ENCODE data around the gene NEK10.

NEK10 gene

GRCh38 chr3:27166888-27167287, 202.3 kb downstream of the NEK10 start:
- Histone ChIP-seq H3K36me3 (no peaks in the 10 kb centered on the region), H3K27ac (no peak overlapping the region), H3K27me3 (no peaks in the 10 kb centered on the region), H3K4me3 (ENCODE audit: low read depth in 1 of 2, low read length in 1 of 2) (no peak overlapping the region), H3K4me1 (ENCODE audit: control insufficient read depth in 1 of 2, insufficient read depth in 1 of 2, low read depth in 1 of 2, low read length in 1 of 2) (peaks cover 0 to 11% of the 10 kb centered on the region in 2 experiments), H3K9me3 (no peaks in the 10 kb centered on the region)
- TF ChIP-seq, protein P1, sequence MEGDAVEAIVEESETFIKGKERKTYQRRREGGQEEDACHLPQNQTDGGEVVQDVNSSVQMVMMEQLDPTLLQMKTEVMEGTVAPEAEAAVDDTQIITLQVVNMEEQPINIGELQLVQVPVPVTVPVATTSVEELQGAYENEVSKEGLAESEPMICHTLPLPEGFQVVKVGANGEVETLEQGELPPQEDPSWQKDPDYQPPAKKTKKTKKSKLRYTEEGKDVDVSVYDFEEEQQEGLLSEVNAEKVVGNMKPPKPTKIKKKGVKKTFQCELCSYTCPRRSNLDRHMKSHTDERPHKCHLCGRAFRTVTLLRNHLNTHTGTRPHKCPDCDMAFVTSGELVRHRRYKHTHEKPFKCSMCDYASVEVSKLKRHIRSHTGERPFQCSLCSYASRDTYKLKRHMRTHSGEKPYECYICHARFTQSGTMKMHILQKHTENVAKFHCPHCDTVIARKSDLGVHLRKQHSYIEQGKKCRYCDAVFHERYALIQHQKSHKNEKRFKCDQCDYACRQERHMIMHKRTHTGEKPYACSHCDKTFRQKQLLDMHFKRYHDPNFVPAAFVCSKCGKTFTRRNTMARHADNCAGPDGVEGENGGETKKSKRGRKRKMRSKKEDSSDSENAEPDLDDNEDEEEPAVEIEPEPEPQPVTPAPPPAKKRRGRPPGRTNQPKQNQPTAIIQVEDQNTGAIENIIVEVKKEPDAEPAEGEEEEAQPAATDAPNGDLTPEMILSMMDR (IDR thresholded peaks at IDR 0.05) = no peak

- Histone ChIP-seq H3K27ac (no peak overlapping the region), H3K9me3 (no peaks in the 10 kb centered on the region), H3K4me1 (ENCODE audit: control insufficient read depth in 1 of 2, insufficient read depth in 1 of 2, low read depth in 1 of 2, low read length in 1 of 2) (no peaks in the 10 kb centered on the region), H3K4me3 (ENCODE audit: low read depth in 1 of 2, low read length in 1 of 2) (no peak overlapping the region), H3K27me3 (no peaks in the 10 kb centered on the region), H3K36me3 (no peaks in the 10 kb centered on the region)
- TF ChIP-seq, protein P1 (IDR thresholded peaks at IDR 0.05) = no peak
Observed at GRCh38 chr3:27165321-27165721, 203.9 kb downstream of the NEK10 start.

GRCh38 chr3:27160779-27161287, 208.3 kb downstream of the NEK10 start:
- no peaks in the 10 kb centered on the region for H3K9me3 ChIP-seq
- no peaks in the 10 kb centered on the region for H3K4me1 ChIP-seq (ENCODE audit: control insufficient read depth in 1 of 2, insufficient read depth in 1 of 2, low read depth in 1 of 2, low read length in 1 of 2)
- TF ChIP-seq, protein P1 (IDR thresholded peaks at IDR 0.05) = no peak
- H3K27ac ChIP-seq = no peak overlapping the region
- no peak overlapping the region for H3K4me3 ChIP-seq (ENCODE audit: low read depth in 1 of 2, low read length in 1 of 2)
- H3K36me3 ChIP-seq = no peaks in the 10 kb centered on the region
- no peaks in the 10 kb centered on the region for H3K27me3 ChIP-seq

DNA sequence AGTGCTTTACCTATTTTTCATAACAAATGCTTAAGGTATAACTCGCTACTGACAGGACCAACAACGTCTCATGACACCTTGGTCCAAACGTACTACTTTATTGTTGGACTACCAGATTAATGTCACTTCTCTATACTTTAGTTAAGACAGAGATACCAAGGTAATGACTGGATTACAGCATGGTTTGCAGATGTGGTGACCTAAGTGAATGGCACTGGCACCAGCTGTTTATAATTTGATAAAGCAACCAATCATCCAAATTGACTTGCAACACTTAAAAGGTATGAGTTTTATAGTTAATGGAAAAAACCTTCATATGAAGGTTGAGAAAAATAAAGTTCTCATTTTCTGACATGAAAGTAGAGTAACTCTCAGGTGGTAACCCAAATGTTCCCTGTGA, 209.0 kb downstream of the NEK10 start:
- H3K4me3 ChIP-seq (ENCODE audit: low read depth in 1 of 2, low read length in 1 of 2) = no peak overlapping the region
- H3K36me3 ChIP-seq = no peaks in the 10 kb centered on the region
- no peaks in the 10 kb centered on the region for H3K9me3 ChIP-seq
- no peaks in the 10 kb centered on the region for H3K27me3 ChIP-seq
- H3K4me1 ChIP-seq (ENCODE audit: control insufficient read depth in 1 of 2, insufficient read depth in 1 of 2, low read depth in 1 of 2, low read length in 1 of 2) = no peaks in the 10 kb centered on the region
- TF ChIP-seq, protein P1 (IDR thresholded peaks at IDR 0.05) = no peak
- no peak overlapping the region for H3K27ac ChIP-seq

DNA sequence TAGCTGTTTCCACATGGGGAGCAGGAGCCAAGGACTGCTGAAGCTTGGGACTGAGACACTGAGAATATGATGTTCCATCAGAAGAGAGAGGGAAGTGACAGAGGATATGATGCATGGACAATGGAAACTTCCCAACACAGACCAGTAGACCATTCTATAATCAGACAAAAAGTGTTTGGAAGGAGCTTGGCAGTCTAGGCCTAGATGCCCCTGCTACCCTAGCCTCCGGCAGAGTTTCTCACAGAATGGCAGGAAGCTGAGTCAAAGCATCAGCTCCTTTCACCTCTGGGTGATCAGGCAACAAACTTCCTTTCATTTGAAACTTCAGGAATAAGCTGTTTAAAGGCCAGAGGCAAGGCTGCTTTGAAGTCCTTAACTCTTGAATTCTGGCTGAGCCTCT, 222.0 kb downstream of the NEK10 start:
- no peak overlapping the region for H3K27ac ChIP-seq
- H3K4me3 ChIP-seq (ENCODE audit: low read depth in 1 of 2, low read length in 1 of 2) = no peak overlapping the region
- no peaks in the 10 kb centered on the region for H3K27me3 ChIP-seq
- TF ChIP-seq, protein P1 (IDR thresholded peaks at IDR 0.05) = no peak
- H3K36me3 ChIP-seq = no peaks in the 10 kb centered on the region
- H3K9me3 ChIP-seq = no peaks in the 10 kb centered on the region
- H3K4me1 ChIP-seq (ENCODE audit: control insufficient read depth in 1 of 2, insufficient read depth in 1 of 2, low read depth in 1 of 2, low read length in 1 of 2) = no peaks in the 10 kb centered on the region

GRCh38 chr3:27146786-27147185, 222.4 kb downstream of the NEK10 start:
- no peak overlapping the region for H3K4me3 ChIP-seq (ENCODE audit: low read depth in 1 of 2, low read length in 1 of 2)
- no peak overlapping the region for H3K27ac ChIP-seq
- no peaks in the 10 kb centered on the region for H3K27me3 ChIP-seq
- H3K9me3 ChIP-seq = no peaks in the 10 kb centered on the region
- no peaks in the 10 kb centered on the region for H3K4me1 ChIP-seq (ENCODE audit: control insufficient read depth in 1 of 2, insufficient read depth in 1 of 2, low read depth in 1 of 2, low read length in 1 of 2)
- TF ChIP-seq, protein P1 (IDR thresholded peaks at IDR 0.05) = no peak
- H3K36me3 ChIP-seq = no peaks in the 10 kb centered on the region
